Mucosa of rectum (tissue), 2 donors: Measurements from ENCODE around the gene KCNJ10.

Experiments used
- H3K27ac ChIP-seq, 2 donors: one replicate each; pipeline ENCODE4 v1.7.0; 2013; ENCODE audit warnings: inconsistent platforms in 2 of 2, low read depth in 2 of 2, low read length in 2 of 2
- H3K27me3 ChIP-seq, 2 donors: one replicate each; pipeline ENCODE4 v1.7.0; 2013; ENCODE audit warnings: low read length in 2 of 2; ENCODE audit not compliant: control insufficient read depth in 2 of 2, insufficient read depth in 2 of 2
- H3K36me3 ChIP-seq, 2 donors: one replicate each; pipeline ENCODE4 v1.7.0; 2013; ENCODE audit warnings: low read length in 2 of 2; ENCODE audit not compliant: control insufficient read depth in 2 of 2, insufficient read depth in 2 of 2
- H3K4me1 ChIP-seq, 2 donors: one replicate each; pipeline ENCODE4 v1.7.0; 2013; ENCODE audit warnings: low read length in 2 of 2, mild to moderate bottlenecking in 1 of 2; ENCODE audit not compliant: control insufficient read depth in 2 of 2, insufficient read depth in 2 of 2
- H3K4me3 ChIP-seq, 2 donors: one replicate each; pipeline ENCODE4 v1.7.0; 2013; ENCODE audit warnings: low read length in 2 of 2
- H3K9ac ChIP-seq, 2 donors: one replicate each; pipeline ENCODE4 v1.7.0; 2013; ENCODE audit warnings: low read length in 2 of 2, low read depth in 1 of 2, mild to moderate bottlenecking in 1 of 2
- H3K9me3 ChIP-seq, 2 donors: one replicate each; pipeline ENCODE4 v1.7.0; 2013; ENCODE audit warnings: low read length in 2 of 2; ENCODE audit not compliant: control insufficient read depth in 2 of 2
- donor health status: healthy.
- donor health status: Normal muscosa, but diverticular disease.

The KCNJ10 gene

GRCh38 chr1:160009081-160009480 is 60.9 kb downstream of the KCNJ10 start:
- no peaks in the 10 kb centered on the region for H3K9me3 ChIP-seq
- no peaks in the 10 kb centered on the region for H3K4me1 ChIP-seq
- H3K36me3 ChIP-seq = no peaks in the 10 kb centered on the region
- H3K9ac ChIP-seq = no peak overlapping the region
- no peak overlapping the region for H3K4me3 ChIP-seq
- no peak overlapping the region for H3K27ac ChIP-seq
- no peaks in the 10 kb centered on the region for H3K27me3 ChIP-seq

DNA sequence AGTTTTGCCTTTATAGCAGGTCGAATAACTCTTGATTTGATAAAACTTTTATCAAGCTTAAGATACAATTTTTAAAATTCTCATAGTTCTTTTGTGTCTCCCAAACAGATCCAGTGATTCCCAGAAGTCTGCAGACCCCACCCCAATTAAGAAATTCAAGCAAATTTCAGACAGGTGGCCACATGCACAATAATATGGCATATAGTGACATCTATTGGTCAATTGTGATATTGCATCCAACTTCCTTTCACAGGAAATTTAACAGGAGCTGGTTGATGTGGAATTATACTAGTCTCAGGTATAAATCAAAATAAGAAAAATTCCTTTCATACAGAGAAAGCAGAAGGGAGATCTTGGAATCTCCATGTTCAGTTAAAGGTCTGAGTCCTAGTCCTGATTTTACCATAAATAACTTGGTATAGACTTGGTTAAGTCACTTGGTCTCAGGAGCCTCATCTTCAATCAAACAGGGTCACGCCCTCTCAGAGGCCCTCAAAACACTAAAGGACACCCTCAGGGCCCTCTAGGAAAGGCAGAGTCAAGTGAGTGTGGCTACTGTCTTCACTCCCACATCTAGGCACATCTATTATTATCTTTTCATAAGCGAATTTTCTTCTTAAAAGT is 62.3 kb downstream of the KCNJ10 start:
- Histone ChIP-seq H3K4me1 (no peaks in the 10 kb centered on the region), H3K4me3 (no peak overlapping the region), H3K9me3 (no peaks in the 10 kb centered on the region), H3K27me3 (no peaks in the 10 kb centered on the region), H3K9ac (no peak overlapping the region), H3K36me3 (no peaks in the 10 kb centered on the region), H3K27ac (no peak overlapping the region)

DNA sequence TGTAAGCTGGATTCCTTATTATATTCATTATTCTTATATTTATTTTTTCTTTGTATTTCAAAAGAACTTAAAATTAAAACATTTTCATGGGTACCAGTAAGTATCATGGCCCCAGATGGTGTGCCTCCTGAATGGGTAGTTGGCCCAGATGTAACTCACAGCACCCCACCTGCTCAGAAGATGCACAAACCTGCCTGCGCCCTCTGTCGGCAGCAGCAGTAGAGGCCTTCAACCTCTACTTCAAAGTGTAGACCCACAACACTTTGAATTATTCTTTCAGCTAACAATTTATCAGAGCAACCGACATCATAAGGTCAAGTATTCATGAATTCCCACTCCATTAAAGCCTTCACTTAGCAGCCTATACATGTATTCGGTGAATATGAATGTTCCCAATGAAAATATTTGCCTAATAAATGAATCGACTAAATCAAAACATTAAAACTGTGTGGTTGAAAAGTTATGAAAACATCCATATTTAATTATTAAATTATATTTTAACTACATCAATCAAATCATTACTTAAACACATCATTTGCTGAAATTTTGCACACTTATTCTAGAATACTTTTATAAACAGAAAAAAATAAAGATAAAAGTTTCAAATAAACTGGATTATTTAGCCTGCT is 63.5 kb downstream of the KCNJ10 start:
- H3K9me3 ChIP-seq = no peaks in the 10 kb centered on the region
- H3K9ac ChIP-seq = no peak overlapping the region
- no peaks in the 10 kb centered on the region for H3K27me3 ChIP-seq
- no peak overlapping the region for H3K27ac ChIP-seq
- H3K4me1 ChIP-seq = no peaks in the 10 kb centered on the region
- H3K36me3 ChIP-seq = no peaks in the 10 kb centered on the region
- no peak overlapping the region for H3K4me3 ChIP-seq

- Histone ChIP-seq H3K4me3 (no peak overlapping the region), H3K27me3 (no peaks in the 10 kb centered on the region), H3K9ac (no peak overlapping the region), H3K27ac (no peak overlapping the region), H3K9me3 (no peaks in the 10 kb centered on the region), H3K4me1 (no peaks in the 10 kb centered on the region), H3K36me3 (no peaks in the 10 kb centered on the region)
Observed at GRCh38 chr1:160005070-160005469, 64.9 kb downstream of the KCNJ10 start.

DNA sequence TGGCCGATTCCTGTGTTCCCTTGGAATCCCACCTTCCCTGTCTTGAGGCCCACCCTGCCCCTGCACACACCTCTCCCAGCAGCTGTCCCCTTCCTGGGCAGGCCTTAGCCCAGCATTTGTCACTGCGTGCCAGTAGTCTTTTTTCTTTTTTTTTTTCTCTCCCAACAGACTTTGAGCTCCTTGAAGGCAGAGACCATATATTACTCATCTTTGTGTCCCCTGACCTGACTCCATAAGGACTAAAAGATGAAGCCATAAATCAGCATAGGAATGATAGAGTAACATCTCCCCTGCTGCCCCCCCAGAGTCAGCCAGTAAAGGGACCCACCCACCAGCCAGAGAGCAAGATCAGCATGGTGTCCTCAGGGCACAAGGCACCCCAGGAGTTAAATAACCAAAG is 65.5 kb downstream of the KCNJ10 start:
- Histone ChIP-seq H3K27me3 (no peaks in the 10 kb centered on the region), H3K9me3 (no peaks in the 10 kb centered on the region), H3K4me1 (no peaks in the 10 kb centered on the region), H3K36me3 (no peaks in the 10 kb centered on the region), H3K27ac (no peak overlapping the region), H3K9ac (no peak overlapping the region), H3K4me3 (no peak overlapping the region)

DNA sequence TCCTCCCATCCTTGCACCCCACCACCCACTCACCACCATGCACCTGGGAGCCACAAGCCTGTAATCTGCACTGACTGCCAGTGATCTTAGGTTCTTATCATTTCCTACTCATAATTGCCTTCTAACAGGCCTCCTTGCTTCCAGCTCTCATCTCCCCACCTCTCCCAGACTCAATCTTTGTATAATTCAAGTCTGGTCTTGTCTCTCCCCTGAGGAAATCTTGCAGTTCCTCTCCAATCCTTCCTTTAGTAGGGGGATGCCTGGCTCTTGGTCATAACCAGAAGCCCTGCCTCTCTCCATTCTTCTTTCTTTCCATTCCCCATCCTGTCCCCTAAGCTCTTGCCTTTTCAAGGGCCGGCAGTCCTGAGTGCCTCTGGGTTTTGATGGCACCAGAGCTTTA is 66.0 kb downstream of the KCNJ10 start:
- Histone ChIP-seq H3K4me3 (no peak overlapping the region), H3K27ac (no peak overlapping the region), H3K9ac (no peak overlapping the region), H3K36me3 (no peaks in the 10 kb centered on the region), H3K27me3 (no peaks in the 10 kb centered on the region), H3K9me3 (no peaks in the 10 kb centered on the region), H3K4me1 (no peaks in the 10 kb centered on the region)

DNA sequence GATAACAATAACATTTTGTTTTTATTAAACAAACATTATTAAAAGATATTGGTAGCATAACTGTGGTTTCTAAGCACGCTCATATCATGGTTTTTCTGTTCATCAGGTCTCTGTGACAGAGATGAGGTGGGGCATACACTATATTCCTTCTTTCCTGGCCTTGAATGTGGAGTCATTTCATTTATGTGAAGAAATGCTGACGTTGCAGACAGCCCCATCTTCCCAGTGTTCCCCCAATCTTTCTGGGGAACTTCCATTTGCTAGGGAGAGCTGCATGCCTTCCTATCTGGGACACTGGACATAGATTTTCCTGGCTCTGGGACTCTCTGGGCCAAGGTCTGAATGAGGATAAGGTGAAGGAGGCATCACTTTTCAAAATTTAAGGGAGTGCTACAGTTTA is 68.5 kb downstream of the KCNJ10 start:
- Histone ChIP-seq H3K9me3 (no peaks in the 10 kb centered on the region), H3K27me3 (no peaks in the 10 kb centered on the region), H3K36me3 (no peaks in the 10 kb centered on the region), H3K27ac (no peak overlapping the region), H3K9ac (no peak overlapping the region), H3K4me3 (no peak overlapping the region), H3K4me1 (no peaks in the 10 kb centered on the region)

DNA sequence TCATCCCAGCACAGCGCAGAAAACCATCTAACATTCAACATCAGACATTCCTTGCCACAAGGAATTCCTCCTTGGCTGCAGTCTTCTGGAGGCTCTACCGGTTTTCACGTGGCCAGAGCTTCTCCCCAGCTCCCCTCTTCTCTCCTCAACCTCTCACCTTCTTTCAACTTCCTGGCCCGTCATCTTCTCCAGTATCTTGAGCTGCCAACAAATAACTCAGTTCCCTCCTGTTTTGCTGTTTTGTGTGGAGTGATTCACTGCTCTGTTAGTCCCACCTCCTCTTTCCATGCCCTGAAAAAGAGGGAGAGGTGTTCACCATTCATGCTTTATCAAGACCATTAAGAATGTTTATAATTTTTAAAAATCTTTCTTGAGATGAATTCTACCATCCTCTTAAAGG is 70.8 kb downstream of the KCNJ10 start:
- H3K27me3 ChIP-seq = no peaks in the 10 kb centered on the region
- no peaks in the 10 kb centered on the region for H3K4me1 ChIP-seq
- no peaks in the 10 kb centered on the region for H3K36me3 ChIP-seq
- H3K27ac ChIP-seq = no peak overlapping the region
- H3K9me3 ChIP-seq = no peaks in the 10 kb centered on the region
- no peak overlapping the region for H3K4me3 ChIP-seq
- H3K9ac ChIP-seq = no peak overlapping the region

DNA sequence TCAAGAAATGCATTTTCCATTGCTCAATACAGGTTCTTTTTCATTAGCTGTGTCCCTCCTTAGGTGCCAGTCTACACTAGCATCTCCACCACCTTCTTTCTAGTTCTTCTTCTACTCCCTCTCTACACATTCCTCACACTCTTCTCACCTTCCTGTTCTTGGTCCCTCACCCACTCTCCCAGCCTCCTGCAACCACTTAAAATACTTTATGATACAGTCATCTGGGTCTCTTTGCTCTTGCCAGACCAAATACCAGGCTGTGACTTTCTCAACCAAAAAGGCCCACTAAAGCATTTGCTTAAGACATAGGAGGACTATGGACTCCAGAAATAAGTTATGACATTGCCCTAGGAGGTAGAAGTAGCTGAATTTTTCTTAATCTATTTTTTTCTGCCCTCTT is 73.3 kb downstream of the KCNJ10 start:
- Histone ChIP-seq H3K27ac (no peak overlapping the region), H3K9ac (no peak overlapping the region), H3K36me3 (no peaks in the 10 kb centered on the region), H3K27me3 (no peaks in the 10 kb centered on the region), H3K4me1 (peaks cover 0 to under 1% of the 10 kb centered on the region in 2 donors), H3K4me3 (no peak overlapping the region), H3K9me3 (no peaks in the 10 kb centered on the region)

DNA sequence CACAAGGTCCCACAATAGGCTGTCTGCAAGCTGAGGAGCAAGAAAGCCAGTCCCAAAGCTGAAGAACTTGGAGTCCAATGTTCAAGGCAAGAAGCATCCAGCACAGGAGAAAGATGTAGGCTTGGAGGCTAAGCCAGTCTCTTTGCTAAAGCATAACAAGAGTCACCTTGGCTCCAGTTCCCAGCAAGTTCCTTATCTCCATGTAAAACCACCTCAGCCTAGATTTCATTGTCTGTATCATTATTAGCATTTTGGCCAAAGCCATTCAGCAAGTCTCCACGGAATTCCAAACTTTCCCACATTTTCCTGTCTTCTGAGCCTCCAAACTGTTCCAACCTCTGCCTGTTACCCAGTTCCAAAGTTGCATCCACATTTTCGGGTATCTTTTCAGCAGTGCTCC is 75.1 kb downstream of the KCNJ10 start:
- Histone ChIP-seq H3K4me3 (no peak overlapping the region), H3K9ac (no peak overlapping the region), H3K4me1 (peaks cover 0 to 6% of the 10 kb centered on the region in 2 donors), H3K27ac (no peak overlapping the region), H3K27me3 (no peaks in the 10 kb centered on the region), H3K36me3 (no peaks in the 10 kb centered on the region), H3K9me3 (no peaks in the 10 kb centered on the region)
